Activated naive CD8-positive, alpha-beta T cell treated with anti-CD3 and anti-CD28 coated beads, Interleukin-2, amount 10 ng/mL, durations not matched to agents 7 days and 5 days (primary cell): ENCODE measurements around the gene PRLR. TPM values are rescaled to one million over a fixed set of nuclear protein-coding genes. Genes with fewer than 3 reads are reported as not detected.

Experiments
- ATAC-seq: fragments of 150-1000 bp; cut with Tn5 transposase; one replicate; pipeline ENCODE4 v1.10.0; 2021; ENCODE audit warnings: low read depth, moderate library complexity
- POLR2A ChIA-PET: fragments of 350-600 bp; sonication (Branson Sonifier 250); formaldehyde crosslinking; loops from one replicate; lab custom pipeline; 2021; ENCODE audit warnings: antibody characterized with exemption; lab: Charles Lee
- DNase-seq: peaks from one replicate; pipeline ENCODE4 v3.0.0; 2021
- H3K27ac Mint-ChIP-seq: one replicate; pipeline ENCODE4 v1.8.0; 2022; ENCODE audit warnings: mild to moderate bottlenecking, mixed read lengths
- H3K27me3 Mint-ChIP-seq: one replicate; pipeline ENCODE4 v1.8.0; 2022; ENCODE audit warnings: mild to moderate bottlenecking, moderate library complexity, mixed read lengths
- H3K36me3 Mint-ChIP-seq: one replicate; pipeline ENCODE4 v1.8.0; 2021; ENCODE audit warnings: mild to moderate bottlenecking, mixed read lengths
- H3K4me1 Mint-ChIP-seq: one replicate; pipeline ENCODE4 v1.8.0; 2021; ENCODE audit warnings: mixed read lengths
- H3K4me3 Mint-ChIP-seq: one replicate; pipeline ENCODE4 v1.8.0; 2022; ENCODE audit warnings: mild to moderate bottlenecking, moderate library complexity, mixed read lengths
- H3K9me3 Mint-ChIP-seq: one replicate; pipeline ENCODE4 v1.8.0; 2021; ENCODE audit warnings: mixed read lengths
- total RNA-seq, 2 experiments: library from RNA; stranded (reverse); gene quantifications; one replicate each; pipeline ENCODE4 v1.2.3, GENCODE V29; 2021

Gene PRLR
- total RNA-seq, 2 experiments from 2014 or later: not detected

DNA sequence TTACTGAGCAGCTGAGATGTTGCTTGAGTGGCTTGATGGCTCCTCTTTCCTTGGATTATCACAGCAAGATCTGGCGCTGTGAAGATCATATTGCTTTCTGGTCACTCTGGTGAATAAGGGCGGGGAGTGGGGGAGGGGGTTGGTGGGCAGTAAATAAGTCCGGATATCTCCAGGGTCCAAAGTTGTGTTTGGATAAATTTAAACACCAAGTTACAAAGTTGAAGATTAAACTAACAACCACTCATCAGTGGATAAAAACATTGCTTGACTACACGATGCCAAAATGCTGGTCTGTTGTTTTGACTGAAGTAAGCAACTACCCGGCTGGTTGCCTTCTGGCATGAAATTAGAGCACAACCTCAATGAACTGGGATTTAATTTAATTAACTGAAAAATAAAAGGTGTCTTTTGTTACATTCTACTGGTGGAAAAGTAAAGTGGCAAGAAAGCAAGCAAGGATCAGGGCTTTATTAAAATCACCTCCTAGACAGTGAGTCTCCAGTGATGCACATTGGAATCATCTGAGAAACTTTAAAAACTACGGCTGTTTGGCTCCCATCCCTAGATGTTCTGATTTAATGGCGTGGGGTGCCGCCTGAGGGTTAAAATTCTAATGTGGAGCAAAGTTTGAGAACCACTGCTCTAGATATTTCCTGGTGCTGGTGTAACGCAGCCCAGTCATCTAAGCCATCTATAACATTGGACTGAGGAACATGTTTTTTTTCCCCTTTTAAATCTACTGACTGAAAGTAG lies 95.8 kb downstream of the PRLR start:
- Mint-ChIP-seq H3K9me3 (peaks cover 2% of the 10 kb centered on the region), H3K4me3 (no peak overlapping the region), H3K4me1 (peaks cover 8% of the 10 kb centered on the region), H3K27ac (no peak overlapping the region), H3K27me3 (peaks cover 32% of the 10 kb centered on the region), H3K36me3 (no peaks in the 10 kb centered on the region)
- POLR2A ChIA-PET: no interaction called here
- DNase-seq (no peak), ATAC-seq (no peak)

DNA sequence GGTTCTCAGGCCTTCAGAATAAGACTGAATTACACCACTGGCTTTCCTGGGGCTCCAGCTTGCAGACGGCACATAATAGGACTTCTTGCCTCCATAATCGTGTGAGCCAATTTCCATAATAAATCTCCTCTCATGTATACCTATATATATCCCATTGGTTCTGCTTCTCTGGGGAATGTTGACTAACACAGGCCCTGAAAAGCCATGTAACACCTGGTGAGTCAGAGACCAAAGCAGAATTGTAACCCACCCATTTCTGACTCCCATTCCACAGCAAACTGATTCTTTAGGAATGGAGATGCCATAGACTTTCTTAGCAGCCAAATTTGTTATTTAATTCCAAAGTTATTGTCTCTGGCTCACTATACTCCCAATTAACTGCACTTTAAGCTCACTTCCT lies 97.1 kb downstream of the PRLR start:
- no peak for ATAC-seq
- Mint-ChIP-seq H3K4me3 (no peak overlapping the region), H3K27me3 (peaks cover 35% of the 10 kb centered on the region)

DNA sequence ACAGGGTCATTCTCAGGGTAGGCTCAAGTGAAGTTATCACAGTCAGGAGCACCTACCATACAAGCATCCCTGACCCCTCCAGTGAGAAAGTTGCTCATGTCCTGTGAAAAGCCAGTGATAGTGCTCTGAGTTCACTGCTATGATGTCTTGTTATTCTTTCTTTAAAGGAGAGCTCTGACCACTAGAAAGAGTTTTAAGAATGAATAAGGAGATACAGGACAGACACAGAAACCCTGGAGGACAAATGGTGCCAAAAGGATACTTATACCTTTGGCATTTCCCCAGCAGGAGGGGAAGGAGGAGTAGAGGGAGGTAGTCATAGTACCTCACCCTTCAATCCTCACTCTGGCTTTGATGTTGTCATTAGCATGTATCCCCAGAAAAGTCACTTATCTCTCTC lies 98.6 kb downstream of the PRLR start:
- H3K9me3 Mint-ChIP-seq: peaks cover 2% of the 10 kb centered on the region
- H3K27ac Mint-ChIP-seq: no peak overlapping the region
- H3K4me1 Mint-ChIP-seq: peaks cover 12% of the 10 kb centered on the region
- H3K27me3 Mint-ChIP-seq: peaks cover 41% of the 10 kb centered on the region
- POLR2A ChIA-PET: no interaction called here
- no peaks in the 10 kb centered on the region for H3K36me3 Mint-ChIP-seq
- no peak for DNase-seq
- ATAC-seq: no peak
- H3K4me3 Mint-ChIP-seq: no peak overlapping the region

More for the DNA sequence above, 97.1 kb downstream of the PRLR start:
- no peaks in the 10 kb centered on the region for H3K36me3 Mint-ChIP-seq
- peaks cover 12% of the 10 kb centered on the region for H3K4me1 Mint-ChIP-seq
- POLR2A ChIA-PET: no interaction called here
- peaks cover 2% of the 10 kb centered on the region for H3K9me3 Mint-ChIP-seq
- no peak for DNase-seq
- H3K27ac Mint-ChIP-seq: no peak overlapping the region

DNA sequence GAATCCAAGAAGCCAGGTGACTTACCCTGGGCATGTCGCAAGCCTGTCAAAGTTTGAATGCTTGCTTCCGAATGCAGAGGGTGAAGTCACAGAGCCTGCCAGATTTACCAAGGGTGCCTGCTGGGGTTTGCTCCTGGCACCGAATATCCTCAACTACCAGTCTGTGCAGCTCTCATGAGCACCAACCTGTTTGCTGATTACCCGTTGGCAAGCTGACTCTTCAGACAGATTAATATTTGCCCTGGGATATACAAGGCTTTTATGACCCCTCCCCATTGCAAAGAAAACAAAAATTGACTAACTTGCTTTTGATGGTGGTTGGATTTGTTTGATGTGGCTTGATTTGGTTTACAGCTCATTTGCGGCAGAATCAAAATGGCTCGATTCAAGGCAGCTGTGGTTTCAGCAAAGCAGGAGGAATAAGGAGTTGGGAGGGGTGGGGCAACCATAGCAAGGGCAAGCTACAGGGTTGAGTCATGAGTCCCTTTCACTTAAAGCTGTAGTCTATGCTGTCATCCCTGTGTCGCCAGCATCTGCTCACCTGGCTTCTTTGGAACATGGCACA lies 100.3 kb downstream of the PRLR start:
- peak overlapping the region; percentile 69 for H3K27ac Mint-ChIP-seq
- H3K9me3 Mint-ChIP-seq: peaks cover 2% of the 10 kb centered on the region
- H3K27me3 Mint-ChIP-seq: peaks cover 43% of the 10 kb centered on the region
- H3K4me1 Mint-ChIP-seq: peaks cover 12% of the 10 kb centered on the region
- H3K36me3 Mint-ChIP-seq: no peaks in the 10 kb centered on the region
- POLR2A ChIA-PET: no interaction called here
- H3K4me3 Mint-ChIP-seq: no peak overlapping the region
- DNase-seq (no peak), ATAC-seq (peak; percentile 83)

DNA sequence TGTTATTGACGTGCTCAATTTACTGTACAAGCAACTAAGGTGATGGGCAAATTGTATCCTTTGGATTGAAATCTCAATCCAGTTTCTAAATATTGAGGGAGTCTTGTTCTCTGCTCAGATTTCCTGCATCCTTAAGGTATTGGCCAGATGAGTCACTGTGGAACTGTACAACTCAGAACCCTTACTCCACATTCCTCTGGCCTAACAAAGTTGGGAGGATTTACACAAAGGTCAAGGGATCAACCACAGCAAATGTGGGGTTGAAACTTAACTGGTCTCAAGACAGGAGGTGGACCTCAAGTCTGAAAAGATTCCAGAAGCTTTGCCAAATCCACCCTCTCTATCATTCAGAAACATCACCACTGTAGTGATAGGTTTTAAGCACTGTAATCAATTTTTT lies 101.0 kb downstream of the PRLR start:
- POLR2A ChIA-PET: no interaction called here
- ATAC-seq: no peak
- no peak overlapping the region for H3K27ac Mint-ChIP-seq
- no peaks in the 10 kb centered on the region for H3K36me3 Mint-ChIP-seq
- peaks cover 43% of the 10 kb centered on the region for H3K27me3 Mint-ChIP-seq
- peaks cover 12% of the 10 kb centered on the region for H3K4me1 Mint-ChIP-seq
- no peak for DNase-seq
- H3K9me3 Mint-ChIP-seq: peaks cover 2% of the 10 kb centered on the region
- H3K4me3 Mint-ChIP-seq: no peak overlapping the region

DNA sequence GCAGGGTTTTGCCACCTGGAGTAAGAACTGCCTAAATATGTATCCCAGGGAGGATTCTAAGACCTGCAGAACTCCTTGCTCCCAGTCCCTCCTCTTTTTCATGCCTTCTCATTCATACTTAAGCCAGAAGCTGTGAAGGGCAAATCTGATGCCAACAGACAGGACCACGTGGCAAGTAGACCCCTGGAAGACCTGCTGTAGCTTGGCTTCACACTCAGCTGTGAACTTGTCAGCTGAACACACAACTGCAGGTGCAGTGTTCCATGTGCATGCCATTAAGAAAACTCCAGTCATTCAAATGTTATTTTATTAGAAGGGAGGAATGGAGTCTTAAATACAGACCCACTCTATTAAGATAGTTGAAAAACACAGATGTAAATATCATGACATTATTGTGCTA lies 103.3 kb downstream of the PRLR start:
- Mint-ChIP-seq H3K4me3 (no peak overlapping the region), H3K4me1 (peaks cover 12% of the 10 kb centered on the region), H3K27me3 (peaks cover 43% of the 10 kb centered on the region), H3K36me3 (no peaks in the 10 kb centered on the region), H3K27ac (no peak overlapping the region), H3K9me3 (peaks cover 2% of the 10 kb centered on the region)
- no peak for ATAC-seq
- POLR2A ChIA-PET: no interaction called here
- DNase-seq: no peak

DNA sequence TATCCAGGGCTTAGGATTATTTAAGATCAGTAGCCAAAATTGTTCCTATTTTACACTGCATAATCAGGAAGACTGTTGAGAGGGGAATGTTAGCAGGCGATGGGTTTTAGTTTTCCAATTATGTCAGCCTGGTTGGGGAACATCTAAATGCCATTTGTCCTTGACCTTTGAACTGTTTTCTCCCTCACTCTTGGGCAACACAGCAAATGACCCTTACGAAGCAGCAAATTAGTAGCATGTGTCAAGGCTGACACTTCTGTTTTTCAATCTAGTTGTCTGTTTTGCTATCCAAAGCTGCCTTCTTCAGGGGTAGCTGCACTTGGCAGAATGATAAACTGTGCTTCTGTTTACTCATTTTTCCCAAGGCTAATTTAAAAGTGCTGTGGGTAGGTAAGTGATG lies 104.5 kb downstream of the PRLR start:
- Mint-ChIP-seq H3K4me1 (peaks cover 12% of the 10 kb centered on the region), H3K27ac (no peak overlapping the region), H3K36me3 (no peaks in the 10 kb centered on the region), H3K9me3 (no peaks in the 10 kb centered on the region), H3K27me3 (peaks cover 44% of the 10 kb centered on the region), H3K4me3 (no peak overlapping the region)
- ATAC-seq (no peak), DNase-seq (no peak)
- POLR2A ChIA-PET: no interaction called here

DNA sequence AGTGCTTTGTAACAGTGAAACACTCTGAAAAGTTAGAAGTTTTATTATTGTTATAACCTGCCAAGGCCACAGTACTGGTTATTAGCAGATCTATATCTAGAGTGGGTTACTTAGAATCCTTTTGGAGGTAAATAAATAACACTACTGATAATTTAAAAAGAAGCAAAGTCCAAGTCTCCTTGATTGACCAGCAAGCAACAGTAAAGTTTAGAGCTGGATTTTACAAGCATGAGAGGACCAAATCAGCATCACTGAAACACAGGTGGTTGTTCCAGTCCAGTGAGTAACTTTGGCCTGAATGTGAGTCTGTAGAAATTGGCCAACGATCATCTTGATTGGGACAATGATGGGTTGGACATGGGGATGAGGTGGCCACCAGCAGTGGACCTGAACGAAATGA lies 105.4 kb downstream of the PRLR start:
- no peak for DNase-seq

DNA sequence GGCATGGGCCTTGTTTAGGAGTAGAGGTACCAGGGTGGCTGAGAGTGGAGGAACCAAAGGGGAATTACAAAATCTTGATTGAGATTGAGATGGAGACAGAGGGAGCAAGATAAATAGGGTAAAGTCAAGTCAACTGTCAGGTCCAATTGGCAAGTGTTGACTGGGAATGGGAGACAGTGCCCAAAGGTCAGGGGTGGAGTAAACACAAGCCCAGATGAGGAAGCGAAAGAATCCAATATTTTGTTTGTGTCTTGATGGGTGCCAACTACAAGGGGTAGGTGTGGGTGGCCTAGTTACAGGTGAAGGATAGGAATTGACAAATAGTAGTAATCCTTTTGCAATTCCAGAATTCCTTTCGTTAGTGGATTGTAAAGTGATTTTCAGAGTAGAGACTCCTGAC lies 107.5 kb downstream of the PRLR start:
- Mint-ChIP-seq H3K4me3 (no peak overlapping the region), H3K9me3 (no peaks in the 10 kb centered on the region)
- POLR2A ChIA-PET: no interaction called here

More for the DNA sequence above, 105.4 kb downstream of the PRLR start:
- Mint-ChIP-seq H3K4me1 (peaks cover 4% of the 10 kb centered on the region), H3K27me3 (peaks cover 40% of the 10 kb centered on the region), H3K9me3 (no peaks in the 10 kb centered on the region), H3K4me3 (no peak overlapping the region), H3K36me3 (no peaks in the 10 kb centered on the region), H3K27ac (no peak overlapping the region)
- no peak for ATAC-seq
- POLR2A ChIA-PET: no interaction called here

DNA sequence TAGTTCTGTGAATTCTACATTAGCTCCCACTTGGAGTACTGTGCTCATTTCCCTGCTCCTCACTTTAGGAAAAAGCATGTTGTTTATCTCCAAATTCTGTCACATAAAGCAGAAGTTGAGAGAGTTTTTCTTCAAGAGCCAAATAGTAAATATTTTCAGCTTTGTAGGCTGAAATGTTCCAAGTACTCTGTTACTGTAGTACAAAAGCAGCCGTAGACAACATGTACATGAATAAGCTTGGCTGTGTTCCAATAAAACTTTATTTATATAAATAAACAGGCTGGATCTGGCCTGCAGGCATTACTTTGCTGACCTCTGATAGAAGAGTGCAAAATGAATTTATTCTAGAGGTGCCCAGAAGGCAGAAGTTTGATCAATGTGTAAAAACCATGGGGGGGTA lies 109.6 kb downstream of the PRLR start:
- POLR2A ChIA-PET: no interaction called here
- Mint-ChIP-seq H3K9me3 (no peaks in the 10 kb centered on the region), H3K4me1 (no peaks in the 10 kb centered on the region), H3K27me3 (peaks cover 13% of the 10 kb centered on the region), H3K4me3 (no peak overlapping the region), H3K36me3 (no peaks in the 10 kb centered on the region), H3K27ac (no peak overlapping the region)
- DNase-seq (no peak), ATAC-seq (no peak)

More for the DNA sequence above, 107.5 kb downstream of the PRLR start:
- no peaks in the 10 kb centered on the region for H3K4me1 Mint-ChIP-seq
- no peak for ATAC-seq
- no peak for DNase-seq
- H3K27me3 Mint-ChIP-seq: peaks cover 28% of the 10 kb centered on the region
- H3K27ac Mint-ChIP-seq: no peak overlapping the region
- H3K36me3 Mint-ChIP-seq: no peaks in the 10 kb centered on the region

DNA sequence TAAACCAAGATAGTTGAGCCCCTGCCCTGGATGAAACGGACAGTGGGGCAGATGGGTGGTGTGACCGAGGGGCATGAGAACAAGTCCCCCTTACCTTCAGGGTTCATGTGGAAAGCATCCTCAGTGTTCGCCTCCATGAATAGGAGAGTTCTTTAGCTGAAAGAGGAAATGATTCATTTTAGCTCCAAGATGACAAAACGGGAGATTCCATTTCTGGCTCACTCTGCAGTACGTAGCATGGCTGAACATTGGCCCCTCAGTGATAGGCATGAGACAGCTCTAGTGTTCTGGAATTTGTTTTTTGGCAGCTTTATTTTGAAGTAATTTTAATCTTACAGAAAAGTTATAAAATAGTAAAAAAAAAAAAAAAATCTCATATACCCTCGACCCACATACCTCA lies 112.3 kb downstream of the PRLR start:
- Mint-ChIP-seq H3K36me3 (no peaks in the 10 kb centered on the region), H3K27ac (no peak overlapping the region), H3K27me3 (peaks cover 10% of the 10 kb centered on the region), H3K4me1 (no peaks in the 10 kb centered on the region), H3K4me3 (no peak overlapping the region), H3K9me3 (no peaks in the 10 kb centered on the region)
- POLR2A ChIA-PET: no interaction called here
- DNase-seq (no peak), ATAC-seq (no peak)

DNA sequence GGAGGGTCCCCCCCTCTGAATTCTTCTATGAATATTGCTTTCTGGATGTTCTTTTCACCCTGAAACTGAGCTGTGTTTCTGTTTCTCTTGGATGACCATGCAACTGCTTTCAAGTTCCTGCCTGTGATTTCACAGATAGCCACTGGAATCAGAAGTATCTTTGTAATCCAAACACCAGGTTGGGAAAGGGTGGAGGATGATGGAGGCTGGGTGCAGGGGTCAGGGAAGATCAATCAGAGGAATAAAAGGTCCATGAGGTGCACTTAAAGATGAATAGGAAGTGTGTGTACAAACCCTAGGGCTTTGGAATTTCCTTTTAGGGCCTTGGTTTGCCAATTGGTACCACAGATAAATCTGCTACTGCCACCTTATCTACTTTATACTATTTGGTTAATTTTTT lies 114.4 kb downstream of the PRLR start:
- Mint-ChIP-seq H3K9me3 (no peaks in the 10 kb centered on the region), H3K36me3 (no peaks in the 10 kb centered on the region), H3K4me1 (no peaks in the 10 kb centered on the region), H3K27ac (no peak overlapping the region), H3K27me3 (peaks cover 2% of the 10 kb centered on the region), H3K4me3 (no peak overlapping the region)
- ATAC-seq (no peak), DNase-seq (no peak)
- POLR2A ChIA-PET: no interaction called here

DNA sequence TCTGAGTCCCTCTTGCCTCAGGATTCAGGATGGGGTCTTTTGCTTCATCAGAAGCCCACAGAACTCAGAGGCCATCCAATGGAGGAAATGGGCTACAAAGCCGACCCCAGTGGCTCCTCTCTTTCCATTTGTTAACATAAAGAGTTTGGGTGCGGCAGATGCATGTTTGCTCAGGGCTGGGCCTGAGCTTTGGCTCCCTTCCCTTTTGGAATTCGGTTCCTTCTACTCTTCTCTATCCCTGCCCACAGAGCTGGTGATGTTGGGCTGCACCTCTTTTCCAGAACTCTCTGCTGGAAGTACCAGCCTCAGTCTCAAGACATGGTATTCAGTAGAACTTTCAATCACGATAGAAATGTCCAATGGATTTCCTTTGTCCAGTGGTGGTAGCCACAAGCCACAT lies 115.6 kb downstream of the PRLR start:
- no peaks in the 10 kb centered on the region for H3K9me3 Mint-ChIP-seq
- no peak overlapping the region for H3K27ac Mint-ChIP-seq
- DNase-seq (no peak), ATAC-seq (no peak)
- H3K4me3 Mint-ChIP-seq: no peak overlapping the region
- H3K4me1 Mint-ChIP-seq: no peaks in the 10 kb centered on the region
- POLR2A ChIA-PET: no interaction called here
- no peaks in the 10 kb centered on the region for H3K36me3 Mint-ChIP-seq
- peaks cover 3% of the 10 kb centered on the region for H3K27me3 Mint-ChIP-seq

DNA sequence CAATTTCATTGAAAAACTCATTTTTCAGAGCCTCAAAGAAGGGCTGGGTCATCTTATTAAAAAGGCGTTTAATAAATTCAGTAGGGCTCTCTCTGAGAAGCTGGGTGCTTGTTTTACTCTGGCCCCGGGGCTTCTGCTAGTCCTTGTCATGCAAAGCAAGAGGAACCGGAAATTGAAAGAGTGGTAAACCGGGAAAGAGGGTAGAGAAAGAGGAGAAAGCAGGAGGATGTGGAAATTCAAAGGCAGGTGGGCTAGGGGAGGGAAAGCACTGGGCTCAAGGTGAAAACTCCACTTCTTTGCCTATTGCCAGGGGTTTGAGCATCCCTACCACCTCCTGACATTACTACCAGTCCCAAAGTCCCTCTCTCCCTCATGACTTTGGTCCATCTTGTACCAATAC lies 118.0 kb downstream of the PRLR start:
- ATAC-seq: no peak
- peaks cover 14% of the 10 kb centered on the region for H3K27me3 Mint-ChIP-seq
- no peak overlapping the region for H3K27ac Mint-ChIP-seq
- H3K36me3 Mint-ChIP-seq: no peaks in the 10 kb centered on the region
- no peak for DNase-seq
- H3K4me3 Mint-ChIP-seq: no peak overlapping the region
- H3K4me1 Mint-ChIP-seq: no peaks in the 10 kb centered on the region
- POLR2A ChIA-PET: no interaction called here
- H3K9me3 Mint-ChIP-seq: no peaks in the 10 kb centered on the region
